NCI-H1694 treated with DMSO at 0.1 percent for 48 hours (cell line): ENCODE results near the gene TP53I13.
"Not testable (repeated sequence)": the region's sequence is repeated elsewhere in the genome, so short reads cannot be mapped to it uniquely, and the experiment has no call there.

ENCODE experiments used
- DNase-seq: peaks from one replicate; lab custom pipeline; 2025; lab: John Stamatoyannopoulos, UW

Gene TP53I13

GRCh38 chr17:29568331-29569244 is at the start of gene TP53I13:
TSS of gene TP53I13 (plus strand) at chr17:29568701. CDS start at chr17:29568759, 58 bp downstream.
- DNase-seq, result peak; percentile 82

GRCh38 chr17:29524692-29525091 is 43.8 kb upstream of the TP53I13 start:
- DNase-seq, result no peak

- DNase-seq, result no peak
Observed at GRCh38 chr17:29526322-29526721, 42.2 kb upstream of the TP53I13 start.

DNA sequence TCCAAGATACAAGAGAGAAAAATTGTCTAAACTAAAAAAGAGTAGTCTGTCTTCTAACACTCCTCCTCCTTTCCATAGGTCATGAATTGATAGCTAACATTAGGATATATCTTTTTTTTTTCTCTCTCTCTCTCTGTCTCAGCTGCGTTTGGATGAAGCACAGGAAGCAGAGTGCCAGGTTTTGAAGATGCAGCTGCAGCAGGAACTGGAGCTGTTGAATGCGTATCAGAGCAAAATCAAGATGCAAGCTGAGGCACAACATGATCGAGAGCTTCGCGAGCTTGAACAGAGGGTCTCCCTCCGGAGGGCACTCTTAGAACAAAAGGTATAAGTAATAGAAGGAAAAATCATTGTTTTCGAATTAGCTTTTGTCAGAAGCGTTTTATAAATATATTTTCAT is 34.5 kb upstream of the TP53I13 start:
- DNase-seq, result no peak

DNA sequence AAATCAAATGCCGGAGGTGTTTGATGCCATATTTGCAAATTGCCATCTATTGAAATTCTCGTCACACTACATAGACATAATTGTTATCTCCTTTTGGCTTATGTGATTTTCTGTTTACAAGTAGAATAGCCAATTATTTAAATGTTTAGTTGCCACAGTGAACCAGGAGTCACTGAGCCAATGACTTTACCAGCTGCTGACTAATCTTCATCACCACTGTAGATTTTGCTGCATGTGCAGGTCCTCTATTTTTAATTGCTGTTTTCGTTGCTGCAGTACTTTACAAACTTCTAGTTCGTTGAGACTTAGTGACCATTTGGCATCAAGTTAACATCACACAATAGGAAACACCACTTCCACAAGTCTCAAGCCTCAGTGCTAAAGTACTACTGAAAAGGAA is 24.4 kb upstream of the TP53I13 start:
- DNase-seq, result no peak

DNA sequence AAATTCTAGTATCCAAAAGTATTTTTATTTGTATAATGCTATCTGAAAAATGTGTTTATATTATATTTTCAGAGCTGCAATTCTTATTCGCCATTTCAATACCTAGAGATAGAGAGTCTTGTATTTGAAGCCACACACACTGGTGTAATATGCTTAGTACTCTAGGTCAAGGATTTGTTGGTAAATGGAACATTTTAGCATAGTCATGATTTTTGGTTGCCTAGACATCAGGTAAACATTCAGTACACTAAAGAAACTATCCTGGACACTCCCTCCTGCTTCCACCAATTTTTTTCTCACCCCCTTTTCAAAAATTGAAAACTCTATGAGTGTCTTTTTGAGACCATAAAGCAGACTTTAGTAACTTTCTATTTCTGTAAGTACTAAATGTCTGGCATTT is 22.4 kb upstream of the TP53I13 start:
- no peak for DNase-seq

GRCh38 chr17:29546830-29547229 is 21.7 kb upstream of the TP53I13 start:
- DNase-seq, result no peak

- no peak for DNase-seq
Observed at GRCh38 chr17:29549177-29549923, 19.2 kb upstream of the TP53I13 start.

DNA sequence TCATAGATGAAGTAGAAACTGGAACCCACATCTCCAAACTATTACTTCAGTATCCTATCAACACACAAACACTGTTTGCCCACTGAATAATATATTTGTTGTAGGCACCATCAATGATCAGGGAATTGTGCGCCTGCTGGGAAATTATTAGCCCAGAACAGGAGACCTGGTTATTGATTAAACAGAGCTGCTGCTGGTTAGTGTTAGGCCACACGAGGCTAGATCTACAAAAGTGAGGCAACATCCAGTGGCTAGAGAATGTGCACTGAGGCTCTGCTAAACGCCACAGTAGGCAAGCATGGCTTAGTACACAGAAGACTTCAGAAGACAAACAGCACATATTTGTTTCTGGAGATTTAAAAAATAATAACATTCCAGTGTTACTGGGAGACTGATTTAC is 12.7 kb upstream of the TP53I13 start:
- DNase-seq, result no peak

DNA sequence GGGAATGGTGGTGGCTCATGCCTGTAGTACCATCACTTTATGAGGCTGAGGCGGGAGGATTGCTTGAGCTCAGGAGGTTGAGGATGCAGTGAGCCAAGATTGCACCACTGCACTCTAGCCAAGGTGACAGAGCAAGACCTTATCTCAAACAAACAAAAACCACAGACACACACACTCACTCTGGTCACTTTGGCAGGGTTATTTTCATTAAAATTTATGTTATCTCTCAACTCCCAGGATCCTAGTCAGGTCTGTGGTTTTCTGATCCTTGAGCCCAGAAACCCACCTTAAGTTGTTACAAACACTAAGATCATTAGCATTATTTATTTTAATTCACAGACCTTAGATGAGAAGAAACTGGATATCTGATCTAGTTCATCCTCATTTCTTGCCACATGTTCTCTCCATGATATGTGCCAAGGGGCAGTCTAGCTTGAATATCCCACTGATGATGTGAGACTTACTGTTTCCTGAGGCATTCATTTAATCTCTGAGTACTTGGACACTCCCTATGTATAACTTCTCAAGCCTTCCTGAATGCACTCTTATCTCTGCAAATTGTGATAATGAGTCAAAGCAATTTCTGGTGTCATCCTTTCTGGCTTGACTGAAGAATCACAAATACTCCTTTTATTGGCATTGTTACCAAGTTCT is 11.3 kb upstream of the TP53I13 start:
- no peak for DNase-seq

DNA sequence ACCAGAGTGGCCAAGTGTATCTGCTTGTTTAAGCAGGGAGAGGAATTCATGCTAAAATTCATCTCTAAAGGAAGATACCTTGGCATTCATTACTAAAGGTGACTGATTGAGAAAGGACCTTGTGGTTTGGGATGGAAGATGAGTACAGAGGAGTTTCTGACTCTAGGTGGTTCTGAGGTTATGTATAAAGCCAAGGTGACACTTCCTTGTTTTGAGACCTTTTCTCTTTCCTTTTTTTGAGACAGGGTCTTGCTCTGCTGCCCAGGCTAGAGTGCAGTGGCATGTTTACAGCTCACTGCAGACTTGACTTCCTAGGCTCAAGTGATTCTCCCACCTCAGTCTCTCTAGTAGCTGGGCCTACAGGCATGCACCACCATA is 10.8 kb upstream of the TP53I13 start:
- DNase-seq, result no peak

DNA sequence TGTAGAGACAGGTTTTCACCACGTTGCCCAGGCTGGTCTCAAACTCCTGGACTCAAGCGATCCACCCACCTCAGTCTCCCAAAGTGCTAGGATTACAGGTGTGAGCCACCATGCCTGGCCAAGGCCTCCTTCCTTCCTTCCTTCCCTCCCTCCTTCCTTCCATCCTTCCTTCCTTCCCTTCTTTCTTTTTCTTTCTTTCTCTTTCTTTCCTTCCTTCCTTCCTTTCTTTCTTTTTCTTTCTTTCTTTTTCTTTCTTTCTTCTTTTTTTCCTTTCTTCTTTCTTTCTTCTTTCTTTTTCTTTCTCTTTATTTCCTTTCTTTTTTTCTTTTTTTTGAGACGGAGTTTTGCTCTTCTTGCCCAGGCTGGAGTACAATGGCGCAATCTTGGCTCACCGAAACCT is 10.4 kb upstream of the TP53I13 start:
- not testable (repeated sequence) for DNase-seq

GRCh38 chr17:29559640-29560039 is 8.9 kb upstream of the TP53I13 start:
- no peak for DNase-seq

GRCh38 chr17:29560316-29560715 is 8.2 kb upstream of the TP53I13 start:
- peak; percentile 93 for DNase-seq

- no peak for DNase-seq
Observed at GRCh38 chr17:29561554-29562517, 6.7 kb upstream of the TP53I13 start.

DNA sequence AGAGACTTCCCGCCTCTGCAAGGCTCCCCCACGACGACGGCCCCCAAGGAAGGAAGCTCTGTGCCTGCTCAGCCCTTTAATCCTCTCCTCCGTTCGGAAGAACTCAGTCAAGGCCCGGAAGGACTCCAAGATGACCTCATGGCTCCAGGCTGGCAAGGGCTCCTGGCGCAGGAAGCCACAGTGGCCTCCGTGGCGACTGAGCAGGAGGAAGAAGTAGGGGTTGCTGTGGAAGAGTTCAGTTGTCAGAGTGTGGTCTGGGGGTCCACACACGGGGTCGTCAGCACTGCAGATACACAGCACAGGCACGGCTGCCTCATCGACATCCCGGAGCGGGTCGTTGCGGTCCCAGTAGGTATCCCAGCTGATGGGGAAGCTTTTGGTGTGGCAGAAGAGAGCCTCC is 5.9 kb upstream of the TP53I13 start:
- no peak for DNase-seq

DNA sequence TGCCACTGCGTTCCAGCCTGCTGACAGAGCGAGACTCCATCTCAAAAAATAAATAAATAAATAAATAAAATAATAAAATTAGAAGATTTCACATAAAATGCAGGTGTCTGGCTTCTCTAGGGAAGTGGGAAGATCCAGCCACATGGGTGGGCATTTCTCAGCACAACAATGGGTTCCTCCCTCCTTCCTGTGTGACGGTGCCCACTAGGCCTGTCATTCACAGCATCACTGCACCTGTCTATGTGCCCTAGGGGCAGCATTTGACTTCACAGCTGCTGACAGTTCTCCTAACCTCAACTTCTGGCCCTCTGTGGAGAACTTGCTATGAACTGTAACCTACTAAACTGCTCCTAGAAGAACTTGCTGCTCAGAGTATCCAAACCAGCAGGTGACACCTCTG is 4.7 kb upstream of the TP53I13 start:
- DNase-seq, result no peak

- peak; percentile 33 for DNase-seq
Observed at GRCh38 chr17:29565643-29566472, 2.6 kb upstream of the TP53I13 start.

- DNase-seq, result peak; percentile 63
Observed at GRCh38 chr17:29566473-29567303, 1.8 kb upstream of the TP53I13 start, which contains the start of gene ABHD15. TSS of gene ABHD15 (minus strand) at chr17:29567037. CDS start at chr17:29566966, 71 bp downstream.

- DNase-seq, result no peak
Observed at GRCh38 chr17:29567304-29567553, 1.3 kb upstream of the TP53I13 start.
